H1 (cell line): ENCODE measurements around the gene ZNF277. TPM values are rescaled to one million over a fixed set of nuclear protein-coding genes. Genes with fewer than 3 reads are reported as not detected.
A peak's percentile ranks its signal among the peaks of the same experiment; 100 is the strongest.

Experiments used
- BRCA1 ChIP-seq: IDR thresholded peaks from 2 replicates; pipeline ENCODE4 v1.6.1; 2012; ENCODE audit warnings: low read depth, low read length, improper control_type of control experiment
- GABPA ChIP-seq: IDR thresholded peaks from 2 replicates; pipeline ENCODE4 v1.6.1; 2011; ENCODE audit warnings: mild to moderate bottlenecking, low read length, moderate library complexity, borderline replicate concordance; ENCODE audit not compliant: insufficient read depth
- HDAC2 ChIP-seq, 2 experiments: fragments of 300-600 bp in 1 of 2; sonication (generic) in 1 of 2; IDR thresholded peaks; 2 replicates each; pipeline ENCODE4 v1.6.1; 2011 to 2012; ENCODE audit warnings: low read depth in 2 of 2, low read length in 2 of 2, mild to moderate bottlenecking in 2 of 2, moderate library complexity in 2 of 2, borderline replicate concordance in 1 of 2, inconsistent platforms in 1 of 2
- KDM4A ChIP-seq: IDR thresholded peaks from one replicate; pipeline ENCODE4 v1.7.1; 2012; ENCODE audit warnings: low read depth, mild to moderate bottlenecking, moderate library complexity, low read length, inconsistent platforms; ENCODE audit not compliant: severe bottlenecking
- MAFK ChIP-seq: IDR thresholded peaks from 2 replicates; pipeline ENCODE4 v1.6.1; 2012; ENCODE audit warnings: low read depth, mild to moderate bottlenecking, improper control_type of control experiment, low read length
- MAX ChIP-seq: IDR thresholded peaks from 2 replicates; pipeline ENCODE4 v1.6.1; 2012; ENCODE audit warnings: inconsistent platforms
- NANOG ChIP-seq: IDR thresholded peaks from 2 replicates; pipeline ENCODE4 v1.6.1; 2011; ENCODE audit warnings: low read length, low read depth, mild to moderate bottlenecking, inconsistent platforms; ENCODE audit not compliant: insufficient read depth, poor library complexity, severe bottlenecking
- POLR2A ChIP-seq, 2 experiments: IDR thresholded peaks; 1 replicate in 1 of 2; 2 replicates in 1 of 2; pipeline ENCODE4 v1.6.1; 2011; ENCODE audit warnings: low read depth in 2 of 2, low read length in 2 of 2, mild to moderate bottlenecking in 2 of 2; ENCODE audit errors: control extremely low read depth in 1 of 2
- POU5F1 ChIP-seq: IDR thresholded peaks from 2 replicates; pipeline ENCODE4 v1.6.1; 2011; ENCODE audit warnings: low read depth, mild to moderate bottlenecking, low read length, moderate library complexity
- RBBP5 ChIP-seq: IDR thresholded peaks from 2 replicates; pipeline ENCODE4 v1.7.1; 2012; ENCODE audit warnings: low read depth, mild to moderate bottlenecking, inconsistent platforms, low read length, moderate library complexity, borderline replicate concordance
- SIN3A ChIP-seq, 2 experiments: IDR thresholded peaks in 1 of 2; conservative IDR thresholded peaks in 1 of 2; 2 replicates each; pipeline ENCODE4 v1.6.1; 2011 to 2012; ENCODE audit warnings: low read length in 2 of 2, improper control_type of control experiment in 1 of 2, low read depth in 1 of 2, mild to moderate bottlenecking in 1 of 2
- SIX5 ChIP-seq: IDR thresholded peaks from 2 replicates; pipeline ENCODE4 v1.6.1; 2011; ENCODE audit warnings: mild to moderate bottlenecking, low read depth, low read length
- TAF7 ChIP-seq: optimal IDR thresholded peaks from 2 replicates; pipeline ENCODE3; 2011; ENCODE audit warnings: low read depth, mild to moderate bottlenecking, inconsistent platforms, low read length, moderate library complexity, borderline replicate concordance
- TBP ChIP-seq: IDR thresholded peaks from 2 replicates; pipeline ENCODE4 v1.6.1; 2011; ENCODE audit warnings: low read depth, low read length, improper control_type of control experiment
- TCF12 ChIP-seq: IDR thresholded peaks from 2 replicates; pipeline ENCODE4 v1.6.1; 2011; ENCODE audit warnings: low read depth, mild to moderate bottlenecking, low read length
- YY1 ChIP-seq: IDR thresholded peaks from 2 replicates; pipeline ENCODE4 v1.6.1; 2011; ENCODE audit warnings: low read depth, mild to moderate bottlenecking, low read length
- ZNF274 ChIP-seq: IDR thresholded peaks from 2 replicates; pipeline ENCODE4 v1.7.0; 2012; ENCODE audit warnings: low read length, borderline replicate concordance; ENCODE audit errors: extremely low read depth
- polyA plus RNA-seq, 7 experiments: library from polyadenylated mRNA; depleted of rRNA in 3 of 7; stranded (reverse) in 5 of 7; unstranded in 2 of 7; fragments of >200 nt in 5 of 7; fragments of 200-250 nt in 2 of 7; gene quantifications; 1 replicate in 5 of 7; 2 replicates in 1 of 7; 4 replicates in 1 of 7; pipeline versions ENCODE4 v1.2.1 to v1.2.3, GENCODE V29; 2011 to 2013; ENCODE audit warnings: missing spikeins in 2 of 7, mixed read lengths in 2 of 7
- total RNA-seq: library from RNA; stranded (reverse); fragmentation: NEBNext Ultra II Directional; extraction: Animal tissue kit (Norgen Biotek cat#: 25700); gene quantifications from 2 replicates; pipeline ENCODE4 v1.2.1, GENCODE V29; 2021
- TF ChIP-seq, protein P1 (sequence below): IDR thresholded peaks from 2 replicates; pipeline ENCODE4 v1.6.1; 2012; ENCODE audit warnings: inconsistent platforms

ZNF277 gene
- total and polyA plus RNA-seq, 2 of the 8 experiments (the other 6 are each of a cell fraction or from before 2014, with no cell fraction given) = 5.1 to 21.7 TPM

DNA sequence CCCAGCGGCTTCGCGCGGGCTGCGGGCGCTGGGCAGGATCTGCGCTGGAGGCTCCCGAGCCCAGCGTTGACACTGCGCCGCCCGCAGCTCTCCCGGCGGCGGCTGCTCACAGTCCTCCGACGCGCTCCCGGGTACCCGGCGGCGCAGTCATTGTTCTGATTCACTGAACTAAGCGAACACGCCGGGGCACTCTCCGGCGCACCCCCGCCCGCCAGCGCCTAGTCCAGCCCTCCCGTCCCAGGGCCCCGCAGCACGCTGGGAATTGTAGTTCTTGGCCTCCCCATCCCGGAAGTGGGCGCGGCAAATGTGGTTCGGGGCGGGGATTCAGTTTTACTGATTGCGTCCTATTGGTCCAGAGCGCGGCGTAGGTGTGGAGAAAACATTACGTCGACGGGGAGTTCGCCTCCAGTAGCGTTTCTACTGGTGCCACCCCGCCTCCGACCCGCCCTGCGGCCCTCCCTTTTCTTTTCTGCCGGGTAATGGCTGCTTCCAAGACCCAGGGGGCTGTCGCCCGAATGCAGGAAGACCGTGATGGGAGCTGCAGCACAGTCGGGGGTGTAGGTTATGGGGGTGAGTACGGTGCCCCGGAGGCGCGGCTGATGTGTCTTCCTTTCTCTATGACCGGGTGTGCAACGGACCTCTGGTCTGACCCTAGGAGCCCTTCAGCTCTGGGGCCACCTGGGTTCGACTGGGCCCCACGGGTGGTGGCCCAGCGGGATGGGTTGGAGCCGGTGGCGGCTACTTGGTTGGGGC is at the start of gene ZNF277, which contains the start of gene DOCK4 (continued):
- TF ChIP-seq POU5F1 = no peak
- TF ChIP-seq MAX = no peak
- TF ChIP-seq SIN3A (conservative IDR thresholded peaks at IDR 0.05 in 1 of 2, IDR thresholded peaks at IDR 0.05 in 1 of 2; ENCODE audit: low read depth in 1 of 2, low read length in 2 of 2) = 0 out of 4 replicates have a peak, but pooled peaks have one; percentile 16 to 24
- TF ChIP-seq ZNF274 = no peak
- TF ChIP-seq POLR2A (IDR thresholded peaks at IDR 0.05; ENCODE audit: control extremely low read depth in 1 of 2, low read depth in 2 of 2, low read length in 2 of 2) = peak in 1 of 2 experiments; percentile 44
- TF ChIP-seq HDAC2 (IDR thresholded peaks at IDR 0.05; ENCODE audit: borderline replicate concordance in 1 of 2, low read depth in 2 of 2, low read length in 2 of 2) = peak in 1 of 2 experiments; percentile 26; a peak in 1 of 4 replicates
- TF ChIP-seq YY1 = peak; percentile 90
- no peak for TF ChIP-seq TAF7
- no peak for TF ChIP-seq TCF12
- no peak for TF ChIP-seq GABPA
- TF ChIP-seq KDM4A = peak; percentile 96
- TF ChIP-seq MAFK = no peak
- TF ChIP-seq RBBP5 = peak; percentile 56; the same call in 1 of the 2 replicates
- no peak for TF ChIP-seq NANOG
- no peak for TF ChIP-seq BRCA1
- TF ChIP-seq, protein P1, sequence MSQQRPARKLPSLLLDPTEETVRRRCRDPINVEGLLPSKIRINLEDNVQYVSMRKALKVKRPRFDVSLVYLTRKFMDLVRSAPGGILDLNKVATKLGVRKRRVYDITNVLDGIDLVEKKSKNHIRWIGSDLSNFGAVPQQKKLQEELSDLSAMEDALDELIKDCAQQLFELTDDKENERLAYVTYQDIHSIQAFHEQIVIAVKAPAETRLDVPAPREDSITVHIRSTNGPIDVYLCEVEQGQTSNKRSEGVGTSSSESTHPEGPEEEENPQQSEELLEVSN = 0 out of 2 replicates have a peak, but pooled peaks have one; percentile 16
- peak; percentile 78 for TF ChIP-seq SIX5
- TF ChIP-seq TBP = peak; percentile 52
